Right renal pelvis (tissue), 4 donors: ENCODE results near the gene ZNF362. TPM values are rescaled to one million over a fixed set of nuclear protein-coding genes. Genes with fewer than 3 reads are reported as not detected.

ENCODE experiments used
- DNase-seq, 4 donors: peaks; one replicate each; pipeline ENCODE4 v3.0.0-alpha.2; 2013; ENCODE audit warnings: low read depth in 4 of 4, low spot score in 3 of 4, missing footprints in 1 of 4
- polyA plus RNA-seq, 4 donors: library from polyadenylated mRNA; unstranded; fragments of 120-200 nt; gene quantifications; one replicate each; pipeline ENCODE4 v1.2.1, GENCODE V29; 2013; ENCODE audit not compliant: insufficient read length in 4 of 4

ZNF362 gene
- polyA plus RNA-seq, 4 donors, result 59.2 to 66.0 (median 60.3) TPM

DNA sequence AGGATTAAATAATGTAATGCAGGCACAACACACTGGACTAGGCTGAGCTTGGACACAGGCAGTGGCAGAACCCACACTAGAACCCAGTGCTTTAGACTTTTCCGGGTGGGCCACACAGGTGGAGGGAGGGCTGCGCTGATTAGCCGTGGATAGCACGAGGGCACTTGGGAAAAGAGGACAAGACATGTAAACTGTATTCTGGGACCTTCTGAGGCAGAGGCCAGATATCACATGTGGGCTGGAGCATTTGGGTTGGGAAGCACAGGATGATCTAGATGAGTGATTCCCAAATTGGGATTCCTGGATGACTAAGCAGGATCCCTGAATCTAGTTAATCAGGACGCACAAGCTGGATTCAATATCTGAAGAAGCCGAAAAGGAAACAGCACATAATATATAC is 84.9 kb downstream of the ZNF362 start:
- DNase-seq, result no peak

GRCh38 chr1:33342041-33342723 is 85.9 kb downstream of the ZNF362 start:
- peak in 2 of 4 donors; percentile 60 to 74 for DNase-seq

DNA sequence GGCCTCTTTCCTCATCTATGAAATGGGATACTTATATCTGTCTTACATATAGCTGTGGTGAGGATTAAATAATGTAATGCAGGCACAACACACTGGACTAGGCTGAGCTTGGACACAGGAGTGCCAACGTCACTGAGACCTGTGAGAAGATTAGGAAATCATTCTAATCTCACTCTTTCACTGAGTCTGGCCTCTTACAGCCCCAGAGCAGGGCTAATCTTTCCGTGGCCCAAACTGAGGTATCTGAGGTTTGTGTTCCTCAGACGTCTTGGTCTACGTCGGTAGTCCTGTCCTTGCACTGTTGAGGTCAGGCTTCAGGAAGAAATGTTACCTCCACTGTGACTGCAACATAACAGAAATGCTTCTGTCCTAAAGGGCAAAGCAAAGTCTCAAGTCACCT is 87.2 kb downstream of the ZNF362 start:
- DNase-seq, result no peak

DNA sequence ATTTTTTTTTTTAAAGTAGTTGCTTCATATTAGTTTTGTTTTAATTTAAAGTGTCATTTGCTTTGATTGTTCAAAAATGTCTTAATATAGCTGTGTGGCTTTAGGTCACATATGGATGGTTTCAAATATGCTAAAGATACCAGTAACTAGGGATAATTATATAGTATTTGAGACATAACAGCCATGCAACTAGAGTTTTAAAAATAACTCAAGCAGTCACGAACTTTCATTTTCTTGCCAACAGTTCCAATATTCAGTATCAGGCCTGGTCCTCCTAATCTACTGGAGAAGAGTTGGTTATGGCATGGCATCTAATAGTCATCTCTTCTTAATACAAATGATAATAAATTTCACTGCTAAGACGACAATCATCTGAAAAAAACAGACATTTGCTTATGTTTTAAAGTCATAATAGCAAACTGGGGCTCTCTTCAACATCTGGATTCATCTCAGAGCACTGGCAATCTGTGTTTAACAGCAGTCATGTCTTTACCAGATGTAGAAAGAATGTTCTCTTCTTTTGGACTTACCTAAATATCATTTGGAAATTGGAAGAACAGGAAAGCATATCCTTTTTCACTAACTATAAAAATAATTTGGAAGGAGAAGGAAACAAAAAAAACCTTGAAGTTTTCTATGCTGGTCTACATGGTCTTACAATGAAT is 88.7 kb downstream of the ZNF362 start:
- no peak for DNase-seq

DNA sequence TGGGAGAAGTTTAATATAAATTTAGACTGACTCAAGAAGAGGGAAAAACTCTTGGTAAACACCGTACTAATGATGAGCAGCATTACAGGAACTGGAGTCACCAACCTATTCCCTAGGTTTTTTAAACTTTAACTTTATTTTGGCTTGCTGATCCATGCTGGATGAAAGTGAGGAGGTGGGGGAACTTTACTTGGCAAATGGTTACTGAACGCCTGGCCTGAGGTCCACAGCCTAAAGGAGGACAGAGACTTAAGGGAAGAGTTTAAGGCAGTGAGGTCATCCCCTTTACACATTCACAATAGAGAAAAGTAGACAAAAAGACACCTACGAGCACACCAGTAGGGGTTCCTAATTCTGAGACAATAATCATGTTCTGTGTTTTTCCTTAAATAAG is 90.2 kb downstream of the ZNF362 start:
- DNase-seq, result no peak

DNA sequence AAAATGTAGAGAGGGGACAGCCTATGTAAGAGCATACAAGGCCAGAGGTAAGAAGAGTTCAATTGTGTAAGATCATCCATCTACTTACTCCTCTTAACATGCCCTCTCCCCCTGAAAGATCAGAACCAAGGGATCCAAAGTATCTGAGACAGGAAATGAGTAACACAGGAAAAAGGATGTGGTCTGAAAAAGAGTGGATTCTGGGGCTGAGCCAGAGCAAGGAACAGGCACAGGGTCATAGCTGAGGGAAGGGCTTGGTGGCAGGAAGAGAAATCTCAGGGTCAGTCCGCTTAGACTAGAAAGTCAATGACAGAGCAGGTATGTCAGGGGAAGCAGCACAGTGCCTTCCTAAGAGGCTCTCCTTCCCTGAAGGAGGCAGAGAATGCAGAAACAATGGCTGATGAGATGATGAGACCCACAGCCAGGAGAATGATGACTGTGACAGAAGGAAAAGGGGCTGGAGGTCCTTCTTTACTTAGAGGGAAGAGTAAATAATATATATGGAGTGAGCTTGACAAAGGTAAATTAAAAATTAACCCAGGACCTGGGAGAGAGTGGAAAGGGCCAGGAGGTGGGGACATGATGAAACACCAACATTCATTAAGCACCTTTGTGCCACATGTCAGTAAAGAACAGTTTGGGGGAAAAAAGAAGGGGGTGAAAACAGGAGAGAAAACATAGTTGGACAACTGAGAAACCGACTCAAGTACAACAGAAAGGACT is 90.8 kb downstream of the ZNF362 start:
- no peak for DNase-seq

- DNase-seq, result no peak
Measured at GRCh38 chr1:33347650-33347992, 91.3 kb downstream of the ZNF362 start.

GRCh38 chr1:33348194-33348593 is 91.9 kb downstream of the ZNF362 start:
- no peak for DNase-seq

GRCh38 chr1:33348676-33349080 is 92.4 kb downstream of the ZNF362 start:
- DNase-seq, result no peak

GRCh38 chr1:33349081-33349759 is 92.9 kb downstream of the ZNF362 start:
- DNase-seq, result no peak

DNA sequence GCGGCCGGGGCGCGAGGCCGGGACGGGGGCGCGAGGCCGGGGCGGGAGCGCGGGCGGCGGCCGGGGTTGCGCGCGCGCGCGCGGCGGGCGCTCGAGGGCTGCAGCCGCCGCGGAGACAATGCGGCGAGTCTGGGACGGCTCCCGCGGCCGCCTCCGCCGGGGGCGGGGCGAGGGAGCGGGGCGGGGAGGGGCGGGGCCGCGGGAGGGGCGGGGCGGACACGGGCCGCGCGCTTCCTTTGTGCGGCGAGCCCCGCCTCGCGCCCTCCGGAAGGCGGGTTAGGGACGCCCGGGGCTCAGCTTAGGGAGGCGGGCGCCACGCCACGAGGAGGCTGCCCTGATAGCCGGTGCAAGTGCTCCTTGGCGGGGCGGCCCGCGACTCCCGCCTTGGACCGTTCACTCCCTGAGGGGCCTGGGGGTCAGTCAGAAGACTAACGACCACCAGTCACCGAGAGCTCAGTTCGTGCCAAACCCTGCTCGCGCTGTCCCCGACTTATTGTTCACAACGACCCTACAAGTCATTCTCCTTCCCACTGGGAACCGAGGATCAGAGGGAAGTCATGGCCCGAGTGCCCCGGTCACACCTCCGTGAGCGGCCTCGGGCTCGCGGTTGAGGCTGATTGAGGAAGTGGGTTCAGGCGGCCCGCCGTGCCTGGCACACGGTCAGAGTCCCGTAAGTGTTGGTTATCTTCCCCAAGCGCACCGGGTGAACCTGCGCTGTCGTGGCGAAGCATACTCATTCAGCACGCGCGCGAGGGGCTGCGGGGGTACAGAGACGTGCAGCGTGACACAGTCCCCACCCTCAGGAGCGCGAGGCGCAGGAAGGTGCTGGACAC is 93.7 kb downstream of the ZNF362 start:
- peak; percentile 71 to 79 (median 74) for DNase-seq

Other genes starting within 250 kb of the ZNF362 start
- 100 to 1,000 TPM; 200 to 220 (median 215) TPM for gene AK2, start 219.6 kb upstream of the ZNF362 start, polyA plus RNA-seq
- 1 to 10 TPM; 4.9 to 8.0 (median 6.9) TPM for gene AZIN2, start 175.3 kb upstream of the ZNF362 start, polyA plus RNA-seq
- 1 to 10 TPM; 7.0 to 8.1 (median 7.8) TPM for gene TRIM62, start 74.4 kb upstream of the ZNF362 start, polyA plus RNA-seq
- gene A3GALT2, start 64.6 kb downstream of the ZNF362 start, polyA plus RNA-seq, result under 1 TPM in 1 of 4 donors, not detected in 3; 0.17 TPM
- 100 to 1,000 TPM; 113 to 119 (median 116) TPM for gene PHC2, start 174.6 kb downstream of the ZNF362 start, polyA plus RNA-seq
- 1 to 10 TPM; 5.2 to 6.2 (median 5.4) TPM for gene ZSCAN20, start 216.2 kb downstream of the ZNF362 start, polyA plus RNA-seq